Measurements from ENCODE around the gene RANBP2. TPM values are rescaled to one million over a fixed set of nuclear protein-coding genes. Genes with fewer than 3 reads are reported as not detected.
"Not testable (repeated sequence)": the region's sequence is repeated elsewhere in the genome, so short reads cannot be mapped to it uniquely, and the experiment has no call there.

RANBP2 gene
- total RNA-seq, 1 donor = 92.0 TPM

DNA sequence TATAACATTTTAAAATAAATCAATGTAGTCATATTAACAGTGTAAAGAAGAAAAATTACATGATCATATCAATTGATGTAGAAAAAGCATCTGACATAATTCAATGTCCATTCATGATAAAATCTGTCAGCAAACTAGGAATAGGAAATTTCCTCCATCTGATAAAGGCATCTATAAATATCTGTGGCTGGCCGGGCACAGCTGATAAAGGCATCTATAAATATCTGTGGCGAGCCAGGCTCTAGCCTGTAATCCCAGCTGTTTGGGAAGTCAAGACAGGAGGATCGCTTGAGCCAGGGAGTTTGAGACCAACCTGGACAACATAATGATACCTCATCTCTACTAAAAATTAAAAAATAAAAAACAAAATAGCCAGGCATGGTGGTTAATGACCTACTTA is 18.1 kb upstream of the RANBP2 start:
- TF ChIP-seq, protein P1, sequence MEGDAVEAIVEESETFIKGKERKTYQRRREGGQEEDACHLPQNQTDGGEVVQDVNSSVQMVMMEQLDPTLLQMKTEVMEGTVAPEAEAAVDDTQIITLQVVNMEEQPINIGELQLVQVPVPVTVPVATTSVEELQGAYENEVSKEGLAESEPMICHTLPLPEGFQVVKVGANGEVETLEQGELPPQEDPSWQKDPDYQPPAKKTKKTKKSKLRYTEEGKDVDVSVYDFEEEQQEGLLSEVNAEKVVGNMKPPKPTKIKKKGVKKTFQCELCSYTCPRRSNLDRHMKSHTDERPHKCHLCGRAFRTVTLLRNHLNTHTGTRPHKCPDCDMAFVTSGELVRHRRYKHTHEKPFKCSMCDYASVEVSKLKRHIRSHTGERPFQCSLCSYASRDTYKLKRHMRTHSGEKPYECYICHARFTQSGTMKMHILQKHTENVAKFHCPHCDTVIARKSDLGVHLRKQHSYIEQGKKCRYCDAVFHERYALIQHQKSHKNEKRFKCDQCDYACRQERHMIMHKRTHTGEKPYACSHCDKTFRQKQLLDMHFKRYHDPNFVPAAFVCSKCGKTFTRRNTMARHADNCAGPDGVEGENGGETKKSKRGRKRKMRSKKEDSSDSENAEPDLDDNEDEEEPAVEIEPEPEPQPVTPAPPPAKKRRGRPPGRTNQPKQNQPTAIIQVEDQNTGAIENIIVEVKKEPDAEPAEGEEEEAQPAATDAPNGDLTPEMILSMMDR (IDR thresholded peaks at IDR 0.05; ENCODE audit: insufficient read depth, low read depth, low read length) = no peak
- DNase-seq (ENCODE audit: low read depth) = peak; percentile 83
- no peak overlapping the region for H3K4me3 ChIP-seq (ENCODE audit: low read depth, low read length)

GRCh38 chr2:108701806-108702205 is 17.5 kb upstream of the RANBP2 start:
- DNase-seq (ENCODE audit: low read depth) = peak; percentile 54
- TF ChIP-seq, protein P1 (IDR thresholded peaks at IDR 0.05; ENCODE audit: insufficient read depth, low read depth, low read length) = no peak
- no peak overlapping the region for H3K4me3 ChIP-seq (ENCODE audit: low read depth, low read length)

DNA sequence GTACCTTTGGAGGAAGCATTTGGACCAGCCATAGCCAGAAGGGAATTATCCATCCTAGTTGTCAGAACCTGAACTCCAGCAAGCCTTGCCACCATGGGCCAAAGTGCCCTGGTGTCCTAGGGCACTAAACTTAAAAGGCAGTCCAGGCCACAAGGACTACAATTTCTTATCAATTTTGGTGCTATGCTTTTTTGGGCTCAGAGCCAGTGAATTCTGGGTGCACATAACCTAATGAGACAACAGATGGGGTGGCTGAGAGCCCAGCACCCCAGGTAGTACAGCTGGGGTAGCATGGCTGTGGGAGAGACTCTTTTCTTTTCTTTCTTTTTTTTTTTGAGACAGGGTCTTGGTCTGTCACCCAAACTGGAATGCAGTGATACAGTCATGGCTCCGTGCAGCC is 14.4 kb upstream of the RANBP2 start:
- TF ChIP-seq, protein P1 (IDR thresholded peaks at IDR 0.05; ENCODE audit: insufficient read depth, low read depth, low read length) = no peak
- H3K4me3 ChIP-seq (ENCODE audit: low read depth, low read length) = no peak overlapping the region
- DNase-seq (ENCODE audit: low read depth) = no peak

GRCh38 chr2:108707300-108707699 is 12.0 kb upstream of the RANBP2 start:
- H3K4me3 ChIP-seq (ENCODE audit: low read depth, low read length) = no peak overlapping the region
- TF ChIP-seq, protein P1 (IDR thresholded peaks at IDR 0.05; ENCODE audit: insufficient read depth, low read depth, low read length) = no peak
- no peak for DNase-seq (ENCODE audit: low read depth)

- not testable (repeated sequence) for DNase-seq (ENCODE audit: low read depth); H3K4me3 ChIP-seq (ENCODE audit: low read depth, low read length)
Observed at GRCh38 chr2:108716971-108717370, 2.3 kb upstream of the RANBP2 start.

GRCh38 chr2:108726048-108726447 is 6.8 kb downstream of the RANBP2 start:
- not testable (repeated sequence) for H3K4me3 ChIP-seq (ENCODE audit: low read depth, low read length); DNase-seq (ENCODE audit: low read depth)

- not testable (repeated sequence) for DNase-seq (ENCODE audit: low read depth)
Observed at GRCh38 chr2:108734656-108735055, 15.4 kb downstream of the RANBP2 start.

GRCh38 chr2:108757973-108758372 is 38.7 kb downstream of the RANBP2 start:
- not testable (repeated sequence) for H3K4me3 ChIP-seq (ENCODE audit: low read depth, low read length); DNase-seq (ENCODE audit: low read depth)

More at GRCh38 chr2:108734656-108735055, 15.4 kb downstream of the RANBP2 start:
- H3K4me3 ChIP-seq (ENCODE audit: low read depth, low read length) = not testable (repeated sequence)

- H3K4me3 ChIP-seq (ENCODE audit: low read depth, low read length); DNase-seq (ENCODE audit: low read depth): not testable (repeated sequence)
Observed at GRCh38 chr2:108762618-108763017, 43.3 kb downstream of the RANBP2 start.

- H3K4me3 ChIP-seq (ENCODE audit: low read depth, low read length); DNase-seq (ENCODE audit: low read depth): not testable (repeated sequence)
Observed at GRCh38 chr2:108766671-108767070, 47.4 kb downstream of the RANBP2 start.

DNA sequence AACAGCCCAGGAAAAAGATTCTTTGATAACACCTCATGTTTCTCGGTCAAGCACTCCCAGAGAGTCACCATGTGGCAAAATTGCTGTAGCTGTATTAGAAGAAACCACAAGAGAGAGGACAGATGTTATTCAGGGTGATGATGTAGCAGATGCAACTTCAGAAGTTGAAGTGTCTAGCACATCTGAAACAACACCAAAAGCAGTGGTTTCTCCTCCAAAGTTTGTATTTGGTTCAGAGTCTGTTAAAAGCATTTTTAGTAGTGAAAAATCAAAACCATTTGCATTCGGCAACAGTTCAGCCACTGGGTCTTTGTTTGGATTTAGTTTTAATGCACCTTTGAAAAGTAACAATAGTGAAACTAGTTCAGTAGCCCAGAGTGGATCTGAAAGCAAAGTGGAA is 48.6 kb downstream of the RANBP2 start:
- not testable (repeated sequence) for H3K4me3 ChIP-seq (ENCODE audit: low read depth, low read length); DNase-seq (ENCODE audit: low read depth)
